Fibroblast of the aortic adventitia (primary cell): ENCODE data around the gene PRM3. TPM values are rescaled to one million over a fixed set of nuclear protein-coding genes. Genes with fewer than 3 reads are reported as not detected.

Experiments used
- DNase-seq: peaks from one replicate; pipeline ENCODE4 v3.0.0-alpha.2; 2010; ENCODE audit warnings: low read depth
- H3K4me3 ChIP-seq: 2 replicates; pipeline ENCODE4 v1.5.1; 2011; ENCODE audit warnings: low read depth, mild to moderate bottlenecking, control low read depth, low read length, moderate library complexity
- CTCF ChIP-seq: IDR thresholded peaks from 2 replicates; pipeline ENCODE4 v1.5.1; 2011; ENCODE audit warnings: mild to moderate bottlenecking, low read length, control low read depth, inconsistent platforms; ENCODE audit not compliant: insufficient read depth
- total RNA-seq: library from RNA; depleted of rRNA; stranded (reverse); fragments of >200 nt; gene quantifications from 2 replicates; pipeline ENCODE4 v1.2.3, GENCODE V29; 2012; ENCODE audit warnings: low replicate concordance

The PRM3 gene
- total RNA-seq, 1 donor: not detected

DNA sequence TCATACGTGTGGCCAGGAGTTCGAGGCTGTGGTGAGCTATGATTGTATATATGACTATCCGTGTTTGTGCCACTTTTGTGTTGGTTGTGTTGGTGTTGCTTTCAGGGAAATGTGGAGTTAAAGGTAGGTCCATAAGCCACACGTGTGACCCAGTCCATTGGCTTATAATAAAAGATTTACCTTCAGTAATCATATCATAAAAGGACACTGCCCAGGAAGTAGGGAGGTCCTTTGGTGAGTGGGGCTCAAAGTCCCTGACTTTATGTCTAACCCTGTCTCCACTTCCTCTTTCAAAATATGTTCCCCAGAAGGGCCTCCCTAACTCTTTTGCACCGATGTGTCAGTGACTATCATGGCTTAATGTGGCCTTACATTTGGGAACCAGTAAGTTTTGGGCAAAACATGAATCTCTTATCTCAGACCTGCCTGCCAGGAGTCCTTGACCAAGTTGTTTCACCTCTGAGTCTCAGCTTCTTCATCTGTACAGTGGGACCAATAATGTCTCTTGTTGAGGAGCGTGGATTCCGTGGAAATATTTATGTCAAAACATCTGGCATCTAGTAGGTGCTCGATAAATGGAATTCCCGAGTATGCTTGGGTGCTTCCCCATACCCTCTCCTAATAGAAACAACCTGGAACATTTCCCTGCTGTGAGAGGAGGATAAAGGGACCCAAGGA is 9.1 kb downstream of the PRM3 start:
- TF ChIP-seq CTCF: no peak
- no peak overlapping the region for H3K4me3 ChIP-seq
- DNase-seq: no peak

DNA sequence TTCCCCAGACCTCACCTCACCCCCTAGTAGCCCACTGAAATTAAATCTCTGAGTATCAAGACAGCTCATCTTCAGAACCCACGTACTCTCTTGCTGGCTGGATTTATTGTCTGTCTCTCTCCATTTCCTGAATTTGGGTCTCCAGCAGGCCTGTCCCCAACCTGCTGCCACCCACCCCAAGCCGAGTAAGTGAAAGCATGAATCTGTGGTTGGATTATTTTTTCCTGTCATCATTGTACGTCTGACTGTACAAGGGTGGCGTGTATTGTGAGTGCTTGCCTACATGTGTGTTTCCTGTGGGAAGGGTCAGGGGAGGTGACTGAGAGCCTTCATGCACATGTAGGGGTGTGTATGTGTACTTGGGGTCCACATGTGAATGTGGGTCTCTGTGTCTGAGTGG is 9.7 kb downstream of the PRM3 start:
- H3K4me3 ChIP-seq: no peak overlapping the region
- no peak for TF ChIP-seq CTCF
- no peak for DNase-seq

DNA sequence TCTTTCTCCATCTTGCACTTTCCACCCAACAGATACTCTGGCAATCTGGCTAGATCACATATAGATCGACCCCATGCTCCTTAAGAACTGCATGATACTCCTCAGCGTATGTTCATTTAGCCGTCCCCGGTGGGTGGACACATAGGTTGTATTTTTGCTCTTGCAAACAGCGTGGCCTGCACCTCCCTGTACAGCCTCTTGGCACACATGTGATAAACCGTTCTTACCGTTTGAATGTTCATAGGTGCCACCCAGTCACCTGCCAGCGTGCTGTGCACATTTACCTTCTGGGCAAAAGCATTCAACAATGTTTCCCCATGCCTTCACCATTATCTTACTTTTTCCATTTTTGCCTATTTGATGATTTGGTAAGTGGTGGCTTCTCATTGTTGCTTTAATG is 10.5 kb downstream of the PRM3 start:
- no peak for DNase-seq
- H3K4me3 ChIP-seq: no peak overlapping the region
- TF ChIP-seq CTCF: peak; percentile 2

DNA sequence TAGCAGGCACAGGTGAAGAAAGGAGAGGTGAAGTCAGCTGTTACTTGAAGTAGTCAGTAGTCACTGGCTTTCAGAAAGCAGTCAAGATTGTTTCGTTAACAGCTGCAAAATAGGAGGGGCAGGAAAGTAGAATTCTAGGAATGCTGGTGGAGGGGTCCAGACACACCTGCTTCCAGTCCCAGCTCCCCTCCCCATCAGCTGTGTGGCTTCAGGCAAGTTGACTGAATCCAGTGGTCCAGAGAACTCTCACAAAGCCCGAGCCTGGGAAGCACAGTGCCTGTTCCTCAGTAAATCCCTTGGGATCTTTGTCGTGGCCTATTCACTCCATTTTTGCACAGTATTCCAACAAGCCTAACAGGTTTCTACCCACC is 12.8 kb downstream of the PRM3 start:
- H3K4me3 ChIP-seq: no peak overlapping the region
- TF ChIP-seq CTCF: no peak
- no peak for DNase-seq

- no peak for DNase-seq
- no peak overlapping the region for H3K4me3 ChIP-seq
- TF ChIP-seq CTCF: no peak
These were observed 13.5 kb downstream of the PRM3 start for GRCh38 chr16:11259655-11260595.

GRCh38 chr16:11258553-11259492 is 14.6 kb downstream of the PRM3 start:
- no peak overlapping the region for H3K4me3 ChIP-seq
- peak; percentile 35 for DNase-seq
- TF ChIP-seq CTCF: no peak
